ENCODE measurements around the gene ACOT4.
"Not testable (repeated sequence)": the region's sequence is repeated elsewhere in the genome, so short reads cannot be mapped to it uniquely, and the experiment has no call there.

The ACOT4 gene

DNA sequence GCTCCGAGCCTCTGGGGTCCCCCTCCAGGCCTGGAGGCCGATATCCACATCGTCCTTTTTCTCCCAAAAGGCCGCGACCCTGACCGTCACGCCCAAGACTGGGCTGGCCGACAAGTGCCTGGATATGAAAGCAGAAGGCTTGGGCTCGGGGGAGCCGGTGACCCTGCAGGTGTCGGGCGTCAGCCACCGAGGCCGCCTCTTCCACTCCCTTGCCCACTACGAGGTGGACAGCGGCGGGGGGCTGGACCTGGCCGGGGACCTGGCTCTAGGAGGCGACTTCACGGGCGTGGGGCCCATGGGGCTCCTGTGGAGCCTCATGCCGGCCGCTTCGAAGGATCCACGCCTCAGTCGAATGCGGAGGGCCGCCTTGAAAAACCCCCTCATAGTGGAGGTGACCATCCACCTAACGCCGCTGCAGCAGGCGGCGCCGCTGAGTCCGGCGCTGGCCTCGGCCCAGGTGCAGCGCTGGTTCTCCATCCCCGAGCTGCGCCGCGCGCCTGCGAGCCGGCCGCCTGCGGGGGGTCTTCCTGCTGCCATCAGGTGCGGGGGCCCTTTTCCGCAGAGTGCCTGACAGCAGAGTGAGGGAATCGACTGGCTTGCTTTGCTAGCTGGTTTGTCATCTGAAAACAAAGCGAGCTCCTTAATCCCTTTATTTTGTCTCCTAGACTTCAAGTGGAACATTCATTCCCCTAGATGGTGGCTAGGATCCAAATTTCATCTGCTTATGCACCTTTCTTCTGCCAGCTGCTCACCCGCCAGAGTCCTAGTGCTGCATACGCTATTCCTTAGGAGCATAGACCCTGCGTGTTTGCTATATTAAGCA lies 42.5 kb downstream of the ACOT4 start:
- DNase-seq = no peak

DNA sequence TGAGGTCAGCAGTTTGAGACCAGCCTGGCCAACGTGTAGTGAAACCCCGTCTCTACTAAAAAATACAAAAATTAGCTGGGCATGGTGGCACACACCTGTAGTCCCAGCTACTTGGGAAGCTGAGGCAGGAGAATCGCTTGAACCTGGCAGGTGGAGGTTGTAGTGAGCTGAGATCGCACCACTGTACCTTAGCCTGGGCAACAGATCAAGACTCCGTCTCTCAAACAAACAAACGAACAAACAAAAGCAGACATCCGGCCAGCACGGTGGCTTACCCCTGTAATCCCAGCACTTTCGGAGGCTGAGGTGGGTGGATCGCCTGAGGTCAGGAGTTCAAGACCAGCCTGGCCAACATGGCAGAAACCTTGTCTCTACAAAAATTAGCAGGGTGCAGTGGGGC lies 44.7 kb downstream of the ACOT4 start:
- not testable (repeated sequence) for DNase-seq

DNA sequence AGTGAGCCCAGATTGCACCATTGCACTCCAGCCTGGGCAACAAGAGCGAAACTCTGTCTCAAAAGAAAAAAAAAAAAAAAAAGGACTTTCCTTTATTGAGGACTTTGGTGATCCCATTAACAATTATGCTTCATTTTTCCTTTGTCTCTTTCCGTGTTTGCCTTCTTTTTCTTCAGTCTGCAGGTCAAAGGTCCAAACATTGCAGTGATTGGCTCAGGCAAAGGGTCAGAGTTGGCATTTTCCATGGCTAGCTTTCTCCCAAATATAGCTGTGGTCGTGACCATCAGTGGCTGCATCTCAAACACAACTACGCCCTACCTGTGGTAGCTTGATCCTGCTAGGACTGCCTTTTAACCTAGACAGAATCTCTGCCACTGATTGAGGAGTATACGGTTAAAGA lies 46.2 kb downstream of the ACOT4 start:
- no peak for DNase-seq

DNA sequence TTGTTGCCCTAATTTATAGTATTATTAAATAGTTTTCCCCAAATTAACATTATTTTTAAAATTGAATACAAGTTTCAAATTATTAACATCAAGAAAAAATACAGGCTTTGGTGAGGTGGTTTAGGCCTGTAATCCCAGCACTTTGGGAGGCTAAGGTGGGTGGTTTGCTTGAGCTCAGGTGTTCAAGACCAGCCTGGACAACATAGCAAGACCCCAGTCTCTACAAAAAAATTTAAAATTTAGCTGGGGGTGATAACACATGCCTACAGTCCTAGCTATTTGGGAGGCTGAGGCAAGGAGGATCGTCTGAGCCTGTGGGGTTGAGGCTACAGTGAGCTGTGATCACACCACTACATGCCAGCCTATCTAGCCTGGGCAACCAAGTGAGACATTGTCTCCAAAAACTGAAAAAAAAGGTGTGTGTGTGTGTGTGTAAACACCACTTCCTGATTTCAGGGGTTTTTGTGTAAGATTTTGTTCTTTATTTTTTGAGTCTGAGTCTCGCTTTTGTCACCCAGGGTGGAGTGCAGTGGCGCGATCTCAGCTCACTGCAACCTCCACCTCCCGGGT lies 49.2 kb downstream of the ACOT4 start:
- no peak for DNase-seq

DNA sequence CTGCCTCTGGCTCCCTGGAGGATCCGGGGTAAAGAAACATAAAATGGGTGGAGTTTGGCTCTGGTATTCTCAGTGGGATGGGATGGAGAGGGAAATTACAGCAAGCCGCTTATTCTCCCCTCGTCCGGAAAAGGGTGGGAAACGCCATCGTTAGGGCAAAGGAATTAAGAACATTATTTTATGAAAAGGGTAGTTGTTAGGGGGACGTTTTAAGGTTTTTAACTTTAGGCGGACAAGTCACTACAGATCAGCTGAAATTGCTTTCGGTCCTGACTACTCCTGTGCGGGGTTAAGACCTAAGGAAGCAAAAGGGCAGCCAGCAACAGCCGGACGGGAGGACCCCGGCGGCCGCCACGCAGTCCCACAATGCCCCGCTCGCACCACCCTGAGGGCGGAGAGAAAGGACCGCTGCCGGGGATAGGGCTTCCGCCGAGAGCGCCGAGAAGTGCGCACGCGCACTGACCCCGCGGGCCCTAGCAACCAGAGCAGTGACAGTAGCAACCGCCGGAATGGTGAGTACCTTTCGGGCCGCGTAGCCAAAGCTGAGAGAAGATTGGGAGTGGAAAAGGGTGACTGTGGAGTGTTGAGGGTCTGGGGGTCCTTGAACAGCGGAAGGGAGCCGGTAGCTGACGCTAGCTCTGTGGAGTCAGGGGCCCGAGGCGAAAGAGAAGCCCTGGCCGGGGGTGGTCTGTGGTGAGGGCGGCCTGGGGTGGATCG lies 53.0 kb downstream of the ACOT4 start, which contains the start of gene DNAL1:
Gene DNAL1, plus strand, starts transcription at position 456 of the 717 bp plus-strand sequence. Its CDS starts 54 bp downstream, at position 510.
- peak; percentile 80 to 81 for DNase-seq

DNA sequence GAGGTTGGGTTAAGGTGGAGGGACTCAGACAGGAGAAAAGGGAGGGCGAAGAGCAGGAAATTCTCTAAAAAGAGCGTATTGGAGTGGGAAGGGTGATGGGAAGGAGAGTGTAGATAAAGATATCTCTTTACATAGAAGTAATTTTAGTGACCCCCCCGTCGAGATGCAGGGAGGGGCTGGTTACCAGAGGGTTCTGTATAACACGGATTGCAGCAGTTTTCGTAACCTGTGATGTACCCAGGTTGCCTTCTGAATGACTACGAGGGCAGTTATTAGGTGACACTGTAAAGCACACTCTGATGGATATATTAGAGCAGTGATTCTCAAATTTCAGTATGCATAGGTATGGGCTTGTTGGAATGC lies 53.6 kb downstream of the ACOT4 start:
- no peak for DNase-seq

Measured in AML-193 (cell line).